Measurements from ENCODE around the gene CAMK1D.

Gene CAMK1D

GRCh38 chr10:12650538-12651298 is 301.4 kb downstream of the CAMK1D start:
- Histone ChIP-seq H4K20me1 (ENCODE audit: insufficient read depth) (no peaks in the 10 kb centered on the region), H3K4me1 (ENCODE audit: low read depth, poor library complexity, severe bottlenecking) (no peaks in the 10 kb centered on the region), H3K4me3 (IDR thresholded peaks at IDR 0.05; ENCODE audit: insufficient read depth, low read depth, low read length) (no peak overlapping the region), H3K4me2 (no peak overlapping the region), H3K27me3 (ENCODE audit: insufficient read depth, low read depth) (no peaks in the 10 kb centered on the region), H3K79me2 (ENCODE audit: insufficient read depth, low read depth) (no peaks in the 10 kb centered on the region), H3K9ac (no peak overlapping the region), H2AFZ (ENCODE audit: low read depth) (no peak overlapping the region), H3K36me3 (ENCODE audit: insufficient read depth) (no peaks in the 10 kb centered on the region), H3K27ac (no peak overlapping the region)
- no peak for TF ChIP-seq CTCF (conservative IDR thresholded peaks at IDR 0.05; ENCODE audit: low read depth, low read length)

GRCh38 chr10:12655940-12656339 is 306.6 kb downstream of the CAMK1D start:
- Histone ChIP-seq H3K27ac (no peak overlapping the region), H3K79me2 (ENCODE audit: insufficient read depth, low read depth) (no peaks in the 10 kb centered on the region), H3K4me1 (ENCODE audit: low read depth, poor library complexity, severe bottlenecking) (peaks cover 5% of the 10 kb centered on the region), H3K36me3 (ENCODE audit: insufficient read depth) (no peaks in the 10 kb centered on the region), H4K20me1 (ENCODE audit: insufficient read depth) (no peaks in the 10 kb centered on the region), H3K9ac (no peak overlapping the region), H2AFZ (ENCODE audit: low read depth) (no peak overlapping the region), H3K27me3 (ENCODE audit: insufficient read depth, low read depth) (no peaks in the 10 kb centered on the region), H3K4me2 (no peak overlapping the region), H3K4me3 (IDR thresholded peaks at IDR 0.05; ENCODE audit: insufficient read depth, low read depth, low read length) (no peak overlapping the region)
- no peak for TF ChIP-seq CTCF (conservative IDR thresholded peaks at IDR 0.05; ENCODE audit: low read depth, low read length)

- Histone ChIP-seq H3K4me1 (ENCODE audit: low read depth, poor library complexity, severe bottlenecking) (peaks cover 5% of the 10 kb centered on the region), H3K4me3 (IDR thresholded peaks at IDR 0.05; ENCODE audit: insufficient read depth, low read depth, low read length) (no peak overlapping the region), H4K20me1 (ENCODE audit: insufficient read depth) (no peaks in the 10 kb centered on the region), H3K79me2 (ENCODE audit: insufficient read depth, low read depth) (no peaks in the 10 kb centered on the region), H3K36me3 (ENCODE audit: insufficient read depth) (no peaks in the 10 kb centered on the region), H3K27ac (no peak overlapping the region), H2AFZ (ENCODE audit: low read depth) (no peak overlapping the region), H3K4me2 (no peak overlapping the region), H3K27me3 (ENCODE audit: insufficient read depth, low read depth) (no peaks in the 10 kb centered on the region), H3K9ac (no peak overlapping the region)
- peak; percentile 82 for TF ChIP-seq CTCF (conservative IDR thresholded peaks at IDR 0.05; ENCODE audit: low read depth, low read length)
These were observed 307.3 kb downstream of the CAMK1D start for GRCh38 chr10:12656518-12657142.

- H3K9ac ChIP-seq, result no peak overlapping the region
- H3K79me2 ChIP-seq (ENCODE audit: insufficient read depth, low read depth), result no peaks in the 10 kb centered on the region
- H3K27ac ChIP-seq, result no peak overlapping the region
- peaks cover 5% of the 10 kb centered on the region for H3K4me1 ChIP-seq (ENCODE audit: low read depth, poor library complexity, severe bottlenecking)
- TF ChIP-seq CTCF (conservative IDR thresholded peaks at IDR 0.05; ENCODE audit: low read depth, low read length), result no peak
- H3K36me3 ChIP-seq (ENCODE audit: insufficient read depth), result no peaks in the 10 kb centered on the region
- H4K20me1 ChIP-seq (ENCODE audit: insufficient read depth), result no peaks in the 10 kb centered on the region
- no peaks in the 10 kb centered on the region for H3K27me3 ChIP-seq (ENCODE audit: insufficient read depth, low read depth)
- H3K4me2 ChIP-seq, result no peak overlapping the region
- no peak overlapping the region for H3K4me3 ChIP-seq (IDR thresholded peaks at IDR 0.05; ENCODE audit: insufficient read depth, low read depth, low read length)
- no peak overlapping the region for H2AFZ ChIP-seq (ENCODE audit: low read depth)
These were observed 308.1 kb downstream of the CAMK1D start for GRCh38 chr10:12657489-12657888.
